Smooth muscle cell (in vitro differentiated cells): ENCODE data around the gene PROS1. TPM values are rescaled to one million over a fixed set of nuclear protein-coding genes. Genes with fewer than 3 reads are reported as not detected.

ENCODE experiments used
- polyA plus RNA-seq: library from polyadenylated mRNA; unstranded; fragments of >200 nt; fragmentation: Nextera tagmentation; extraction: Ambion mirVana; gene quantifications from 2 replicates; pipeline ENCODE4 v1.2.1, GENCODE V29; 2016
- small RNA-seq: library from RNA; depleted of rRNA; stranded (forward); fragments of <200 nt; gene quantifications from one replicate; pipeline ENCODE3, GENCODE V24; 2014
- total RNA-seq: library from RNA; depleted of rRNA; stranded (reverse); fragments of >200 nt; gene quantifications from 2 replicates; pipeline ENCODE4 v1.2.3, GENCODE V29; 2014

PROS1 gene
- total and polyA plus RNA-seq, 2 experiments from 2014 or later: 10.1 to 16.8 TPM

Small RNAs within 50 kb of the gene (small RNA-seq; reads per million reads assigned to genes)
- not detected for gene RF00019
- gene RNU6-488P: not detected
- not detected for gene RNU6-511P

Other genes starting within 250 kb of the PROS1 start
- 8.6 and 19.1 TPM in 2 replicates for gene ARL13B, start 6.3 kb upstream of the PROS1 start, total RNA-seq
- 12.8 and 14.0 TPM in 2 replicates for gene ARL13B, start 6.3 kb upstream of the PROS1 start, polyA plus RNA-seq
- gene STX19, start 54.7 kb upstream of the PROS1 start, total RNA-seq: 0.94 TPM in 1 of 2 replicates, not detected in the other
- gene STX19, start 54.7 kb upstream of the PROS1 start, polyA plus RNA-seq: 0.23 TPM in 1 of 2 replicates, not detected in the other
- gene DHFR2, start 89.0 kb upstream of the PROS1 start, total RNA-seq: 2.8 and 14.5 TPM in 2 replicates
- 1.7 and 3.0 TPM in 2 replicates for gene DHFR2, start 89.0 kb upstream of the PROS1 start, polyA plus RNA-seq
- gene NSUN3, start 89.2 kb upstream of the PROS1 start, total RNA-seq: 8.3 TPM in 2 replicates
- gene NSUN3, start 89.2 kb upstream of the PROS1 start, polyA plus RNA-seq: 5.3 and 7.3 TPM in 2 replicates